Testis (tissue), 3 donors: ENCODE data around the gene PGRMC1. TPM values are rescaled to one million over a fixed set of nuclear protein-coding genes. Genes with fewer than 3 reads are reported as not detected.

ENCODE experiments used
- DNase-seq: peaks from one replicate; pipeline ENCODE4 v3.0.0-alpha.2; 2019
- H3K27ac ChIP-seq, 2 donors: fragments of 200-600 bp; sonication (generic); one replicate each; pipeline ENCODE4 v1.5.1; 2019
- H3K27me3 ChIP-seq: fragments of 200-600 bp; sonication (generic); one replicate; pipeline ENCODE4 v1.5.1; 2019
- H3K36me3 ChIP-seq: fragments of 200-600 bp; sonication (generic); one replicate; pipeline ENCODE4 v1.5.1; 2017; ENCODE audit warnings: low read depth; ENCODE audit errors: missing control alignments
- H3K4me1 ChIP-seq: fragments of 200-600 bp; sonication (generic); one replicate; pipeline ENCODE4 v1.5.1; 2019
- H3K4me3 ChIP-seq, 2 donors: fragments of 200-600 bp; sonication (generic); one replicate each; pipeline ENCODE4 v1.5.1; 2017 to 2019
- H3K9me3 ChIP-seq: fragments of 200-600 bp; sonication (generic); one replicate; pipeline ENCODE4 v1.5.1; 2017
- POLR2A ChIP-seq: fragments of 450-650 bp; IDR thresholded peaks from one replicate; pipeline ENCODE4 v1.6.1; 2017; ENCODE audit warnings: antibody characterized with exemption, mild to moderate bottlenecking, moderate library complexity
- WGBS, 2 donors: methylation state at CpG; one replicate each; pipeline ENCODE4 v1.1.5; 2018; 5-methylcytosine and 5-hydroxymethylcytosine counted together
- intact Hi-C: fragments of 100-400 bp; cut with DNase I; formaldehyde crosslinking; loops from one replicate; pipeline ENCODE4 v1.15.1; 2023; ENCODE audit warnings: low total_unique reads
- polyA plus RNA-seq: library from polyadenylated mRNA; stranded (reverse); fragments of 350-450 nt; fragmentation: Illumina TruSeq; extraction: RNeasy Lipid Tissue Mini Kit (QIAGEN cat#74804); gene quantifications from one replicate; pipeline ENCODE4 v1.2.3, GENCODE V29; 2014; ENCODE audit warnings: low read depth, low replicate concordance; ENCODE audit not compliant: insufficient read depth
- total RNA-seq, 2 donors: library from RNA; depleted of rRNA; stranded (reverse); fragments of >200 nt; gene quantifications; one replicate each; pipeline ENCODE4 v1.2.3, GENCODE V29; 2016
- TF ChIP-seq, protein P1 (sequence below), 3 experiments: fragments of 450-650 bp in 2 of 3; fragments of 200-600 bp in 1 of 3; sonication (generic) in 1 of 3; IDR thresholded peaks; one replicate each; pipeline ENCODE4 v1.5.1; 2016 to 2019; ENCODE audit warnings: antibody characterized with exemption in 3 of 3, mild to moderate bottlenecking in 2 of 3, moderate library complexity in 1 of 3

PGRMC1 gene
- total and polyA plus RNA-seq, 3 donors from 2014 or later: 53.5 to 99.9 (median 74.8) TPM

DNA sequence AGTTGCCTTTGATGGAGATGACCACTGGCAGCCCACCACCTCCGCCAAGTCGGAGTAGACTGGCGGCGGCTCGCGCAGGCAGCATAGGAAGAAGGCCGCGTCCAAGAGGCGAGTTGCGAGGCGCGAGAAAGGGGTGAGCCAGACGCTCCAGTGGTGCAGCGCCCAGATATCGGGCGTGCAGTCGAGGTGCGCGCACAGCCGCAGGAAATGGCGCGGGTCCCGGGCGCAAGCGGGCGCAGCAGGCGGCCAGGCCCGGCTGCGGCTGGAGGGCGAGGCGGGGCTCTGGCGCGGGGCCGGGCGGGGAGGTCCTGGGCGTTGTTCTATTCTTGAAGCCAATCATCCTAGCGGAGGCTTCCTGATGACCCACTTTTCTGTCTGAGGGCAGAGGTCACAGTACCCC is 13.2 kb upstream of the PGRMC1 start:
- WGBS, 2 donors: 61 to 63% methylated on average over 9 to 37 of the region's 37 CpGs
- no peaks in the 10 kb centered on the region for H3K27me3 ChIP-seq
- no peaks in the 10 kb centered on the region for H3K36me3 ChIP-seq
- no peaks in the 10 kb centered on the region for H3K4me1 ChIP-seq
- intact Hi-C loops: no loop called here
- no peak overlapping the region for H3K4me3 ChIP-seq
- TF ChIP-seq, protein P1, sequence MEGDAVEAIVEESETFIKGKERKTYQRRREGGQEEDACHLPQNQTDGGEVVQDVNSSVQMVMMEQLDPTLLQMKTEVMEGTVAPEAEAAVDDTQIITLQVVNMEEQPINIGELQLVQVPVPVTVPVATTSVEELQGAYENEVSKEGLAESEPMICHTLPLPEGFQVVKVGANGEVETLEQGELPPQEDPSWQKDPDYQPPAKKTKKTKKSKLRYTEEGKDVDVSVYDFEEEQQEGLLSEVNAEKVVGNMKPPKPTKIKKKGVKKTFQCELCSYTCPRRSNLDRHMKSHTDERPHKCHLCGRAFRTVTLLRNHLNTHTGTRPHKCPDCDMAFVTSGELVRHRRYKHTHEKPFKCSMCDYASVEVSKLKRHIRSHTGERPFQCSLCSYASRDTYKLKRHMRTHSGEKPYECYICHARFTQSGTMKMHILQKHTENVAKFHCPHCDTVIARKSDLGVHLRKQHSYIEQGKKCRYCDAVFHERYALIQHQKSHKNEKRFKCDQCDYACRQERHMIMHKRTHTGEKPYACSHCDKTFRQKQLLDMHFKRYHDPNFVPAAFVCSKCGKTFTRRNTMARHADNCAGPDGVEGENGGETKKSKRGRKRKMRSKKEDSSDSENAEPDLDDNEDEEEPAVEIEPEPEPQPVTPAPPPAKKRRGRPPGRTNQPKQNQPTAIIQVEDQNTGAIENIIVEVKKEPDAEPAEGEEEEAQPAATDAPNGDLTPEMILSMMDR (IDR thresholded peaks at IDR 0.05): no peak
- TF ChIP-seq POLR2A: no peak
- no peak for DNase-seq
- H3K27ac ChIP-seq: no peak overlapping the region
- no peaks in the 10 kb centered on the region for H3K9me3 ChIP-seq

DNA sequence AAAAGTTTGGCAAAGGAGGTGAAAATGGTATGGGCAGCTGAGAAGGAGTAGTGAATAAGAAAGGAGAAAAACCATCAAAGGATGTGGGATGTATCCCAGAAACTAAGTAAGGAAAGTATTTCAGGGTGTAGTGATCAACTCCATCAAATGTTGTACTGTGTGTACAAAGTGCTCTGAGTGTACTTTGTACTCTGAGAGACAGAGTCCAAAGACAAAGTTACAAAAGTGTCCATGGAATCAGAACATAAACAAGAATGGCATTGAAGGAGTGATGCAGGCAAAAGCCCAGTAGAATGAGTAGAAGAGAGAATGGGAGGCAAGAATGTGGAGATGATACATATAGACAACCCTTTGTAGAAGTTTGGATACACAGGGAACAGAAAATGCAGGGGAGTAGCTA is 12.3 kb upstream of the PGRMC1 start:
- Histone ChIP-seq H3K4me3 (no peak overlapping the region), H3K27ac (no peak overlapping the region), H3K9me3 (no peaks in the 10 kb centered on the region), H3K4me1 (no peaks in the 10 kb centered on the region), H3K27me3 (no peaks in the 10 kb centered on the region), H3K36me3 (no peaks in the 10 kb centered on the region)
- intact Hi-C loops: no loop called here
- no peak for DNase-seq
- TF ChIP-seq, protein P1 (IDR thresholded peaks at IDR 0.05): no peak
- TF ChIP-seq POLR2A: no peak

DNA sequence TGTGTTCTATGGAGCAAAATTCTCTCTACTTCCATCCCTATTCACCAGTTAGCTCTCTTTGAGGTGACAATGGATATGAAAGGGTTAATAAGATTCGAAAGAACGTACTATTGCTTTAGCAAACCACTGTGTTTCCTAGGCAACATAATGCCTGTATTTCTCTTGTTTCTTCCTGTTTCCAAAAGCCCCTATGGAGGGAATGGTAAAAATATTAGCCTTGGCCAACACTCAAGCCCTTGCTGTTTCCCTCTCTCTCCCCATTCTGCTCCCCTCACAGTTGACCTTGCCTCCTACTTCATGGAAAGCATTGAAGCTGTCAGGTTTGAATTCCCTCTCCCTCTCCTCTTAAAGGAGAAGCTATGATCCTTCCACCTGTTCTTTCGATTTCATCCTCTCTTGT is 9.6 kb upstream of the PGRMC1 start:
- H3K9me3 ChIP-seq: no peaks in the 10 kb centered on the region
- H3K4me1 ChIP-seq: no peaks in the 10 kb centered on the region
- H3K4me3 ChIP-seq: no peak overlapping the region
- DNase-seq: no peak
- no peaks in the 10 kb centered on the region for H3K36me3 ChIP-seq
- no peak overlapping the region for H3K27ac ChIP-seq
- intact Hi-C loops: no loop called here
- no peak for TF ChIP-seq POLR2A
- TF ChIP-seq, protein P1 (IDR thresholded peaks at IDR 0.05): no peak
- WGBS, 2 donors: 35 to 40% methylated on average over 3 of the region's 3 CpGs
- no peaks in the 10 kb centered on the region for H3K27me3 ChIP-seq

DNA sequence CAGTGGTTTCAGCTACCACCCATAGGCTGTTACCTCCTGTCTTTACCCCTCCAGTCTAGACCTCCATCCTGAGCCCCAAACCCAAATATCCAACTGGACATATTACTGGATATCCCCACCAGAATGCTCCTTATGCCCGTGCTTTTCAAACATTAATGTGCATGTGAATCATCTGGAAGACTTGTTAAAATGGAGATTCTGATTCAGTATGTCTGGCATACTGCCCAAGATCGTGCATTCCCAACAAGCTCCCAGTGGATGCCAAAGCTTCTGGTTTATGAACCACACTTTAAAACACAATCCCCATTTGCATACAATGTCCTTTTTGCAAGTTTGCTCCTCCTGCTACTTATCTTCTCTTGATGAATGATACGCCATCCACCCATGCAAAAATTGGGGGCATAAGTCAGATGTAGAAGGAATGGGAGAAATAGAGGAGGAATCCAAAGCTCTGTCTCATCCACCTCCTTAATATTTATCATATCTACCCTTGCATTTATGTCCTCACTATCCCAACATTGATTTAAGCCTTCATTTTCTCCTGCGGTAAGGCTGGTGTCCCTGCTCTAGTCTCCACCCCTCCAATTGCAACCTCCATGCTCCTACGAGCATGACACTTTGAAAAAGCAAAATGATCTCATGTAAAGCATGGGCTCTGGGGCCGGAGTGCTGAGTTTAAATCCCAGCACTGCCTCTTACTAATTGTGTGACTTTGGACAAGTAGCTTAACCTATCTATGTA is 7.4 kb upstream of the PGRMC1 start:
- Histone ChIP-seq H3K27me3 (no peaks in the 10 kb centered on the region), H3K4me3 (no peak overlapping the region), H3K4me1 (no peaks in the 10 kb centered on the region), H3K9me3 (no peaks in the 10 kb centered on the region), H3K27ac (no peak overlapping the region), H3K36me3 (no peaks in the 10 kb centered on the region)
- TF ChIP-seq, protein P1 (IDR thresholded peaks at IDR 0.05): no peak
- TF ChIP-seq POLR2A: no peak
- intact Hi-C loops: no loop called here
- WGBS, 2 donors: 73 to 75% methylated on average over 6 of the region's 6 CpGs
- DNase-seq: no peak

DNA sequence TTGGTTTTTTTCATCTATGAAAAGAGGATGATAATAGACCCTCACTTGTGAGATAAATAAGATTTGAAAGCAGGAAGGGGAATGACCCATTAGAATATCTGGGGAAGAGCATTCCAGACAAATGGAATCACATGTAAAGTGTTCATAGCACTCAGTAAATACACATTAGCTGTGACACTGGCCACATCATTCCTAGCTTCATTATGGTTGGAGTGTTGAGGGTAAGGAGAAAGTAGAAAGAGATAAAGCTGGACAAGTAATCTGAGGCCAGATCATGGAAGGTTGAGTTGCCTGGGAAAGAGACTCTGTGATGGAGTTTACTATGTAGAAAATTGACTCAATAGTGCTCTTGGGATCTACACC is 6.9 kb upstream of the PGRMC1 start:
- Histone ChIP-seq H3K9me3 (no peaks in the 10 kb centered on the region), H3K36me3 (no peaks in the 10 kb centered on the region), H3K4me3 (no peak overlapping the region), H3K4me1 (no peaks in the 10 kb centered on the region), H3K27ac (no peak overlapping the region), H3K27me3 (no peaks in the 10 kb centered on the region)
- no peak for DNase-seq
- no peak for TF ChIP-seq POLR2A
- TF ChIP-seq, protein P1 (IDR thresholded peaks at IDR 0.05): no peak
- intact Hi-C loops: no loop called here
